Mammary epithelial cell (primary cell): ENCODE measurements around the gene FAAH2.

Experiments
- CTCF ChIP-seq, 2 donors: IDR thresholded peaks in 1 of 2; conservative IDR thresholded peaks in 1 of 2; 2 replicates each; pipeline ENCODE4 v1.5.1; 2011 to 2012; ENCODE audit warnings: inconsistent platforms in 2 of 2, low read length in 2 of 2, mild to moderate bottlenecking in 2 of 2, control low read depth in 1 of 2, low read depth in 1 of 2; ENCODE audit not compliant: insufficient read depth in 1 of 2; ENCODE audit errors: extremely low read depth in 1 of 2
- EZH2 ChIP-seq: IDR thresholded peaks from 2 replicates; pipeline ENCODE4 v1.6.1; 2012; ENCODE audit warnings: low read length, inconsistent platforms, borderline replicate concordance

GRCh38 chrX:57282568-57282967 is 3.9 kb upstream of the FAAH2 start:
- TF ChIP-seq CTCF (conservative IDR thresholded peaks at IDR 0.05 in 1 of 2, IDR thresholded peaks at IDR 0.05 in 1 of 2; ENCODE audit: extremely low read depth in 1 of 2, insufficient read depth in 1 of 2, low read depth in 1 of 2, low read length in 2 of 2) (no peak), EZH2 (no peak)
